Stomach (tissue), 4 donors: Measurements from ENCODE around the gene ZNF219.

ENCODE experiments used
- CTCF ChIP-seq, 7 experiments: fragments of 450-650 bp in 4 of 7; fragments of 200-600 bp in 3 of 7; sonication (generic) in 3 of 7; IDR thresholded peaks; one replicate each; pipeline ENCODE4 v1.5.1; 2016 to 2019; ENCODE audit warnings: antibody characterized with exemption in 7 of 7, control low read depth in 2 of 7, mild to moderate bottlenecking in 1 of 7
- EP300 ChIP-seq: sonication (generic); formaldehyde crosslinking; IDR thresholded peaks from one replicate; pipeline ENCODE4 v1.6.1; 2017; ENCODE audit warnings: antibody characterized with exemption
- POLR2A ChIP-seq, 4 donors: fragments of 450-650 bp; IDR thresholded peaks; one replicate each; pipeline ENCODE4 v1.6.1; 2016; ENCODE audit warnings: antibody characterized with exemption in 4 of 4, control low read depth in 2 of 4, mild to moderate bottlenecking in 1 of 4, moderate library complexity in 1 of 4

- TF ChIP-seq CTCF (IDR thresholded peaks at IDR 0.05) (no peak), POLR2A (IDR thresholded peaks at IDR 0.05) (no peak), EP300 (no peak)
Measured at GRCh38 chr14:21069388-21070082, 28.9 kb downstream of the ZNF219 start.
